ENCODE results near the gene UPP2. TPM values are rescaled to one million over a fixed set of nuclear protein-coding genes. Genes with fewer than 3 reads are reported as not detected.
A peak's percentile ranks its signal among the peaks of the same experiment; 100 is the strongest.

UPP2 gene
- total and polyA plus RNA-seq, 2 of the 13 experiments (the other 11 are each of a cell fraction or from before 2014, with no cell fraction given) = 0.07 to 0.28 TPM

GRCh38 chr2:158130832-158131473 lies 29.3 kb downstream of the UPP2 start (continued):
- TF ChIP-seq ZBTB40 (IDR thresholded peaks at IDR 0.05) (no peak), ZBTB40 (CRISPR knock-in tag; IDR thresholded peaks at IDR 0.05) (no peak), LRRFIP1 (CRISPR knock-in tag; conservative IDR thresholded peaks at IDR 0.05) (no peak), FOXK2 (IDR thresholded peaks at IDR 0.05) (0 out of 2 replicates have a peak, but pooled peaks have one; percentile 15), SNAI1 (CRISPR knock-in tag; IDR thresholded peaks at IDR 0.05; ENCODE audit: borderline replicate concordance) (no peak), NR2F2 (IDR thresholded peaks at IDR 0.05; ENCODE audit: borderline replicate concordance, low read depth) (peak; percentile 81; the same call in 1 of the 2 replicates), THRA (CRISPR knock-in tag; IDR thresholded peaks at IDR 0.05; ENCODE audit: borderline replicate concordance) (peak; percentile 80; the same call in 1 of the 2 replicates), GPBP1L1 (CRISPR knock-in tag; IDR thresholded peaks at IDR 0.05) (no peak), SNAPC2 (CRISPR knock-in tag; IDR thresholded peaks at IDR 0.05) (no peak)
- TF ChIP-seq, protein P1, sequence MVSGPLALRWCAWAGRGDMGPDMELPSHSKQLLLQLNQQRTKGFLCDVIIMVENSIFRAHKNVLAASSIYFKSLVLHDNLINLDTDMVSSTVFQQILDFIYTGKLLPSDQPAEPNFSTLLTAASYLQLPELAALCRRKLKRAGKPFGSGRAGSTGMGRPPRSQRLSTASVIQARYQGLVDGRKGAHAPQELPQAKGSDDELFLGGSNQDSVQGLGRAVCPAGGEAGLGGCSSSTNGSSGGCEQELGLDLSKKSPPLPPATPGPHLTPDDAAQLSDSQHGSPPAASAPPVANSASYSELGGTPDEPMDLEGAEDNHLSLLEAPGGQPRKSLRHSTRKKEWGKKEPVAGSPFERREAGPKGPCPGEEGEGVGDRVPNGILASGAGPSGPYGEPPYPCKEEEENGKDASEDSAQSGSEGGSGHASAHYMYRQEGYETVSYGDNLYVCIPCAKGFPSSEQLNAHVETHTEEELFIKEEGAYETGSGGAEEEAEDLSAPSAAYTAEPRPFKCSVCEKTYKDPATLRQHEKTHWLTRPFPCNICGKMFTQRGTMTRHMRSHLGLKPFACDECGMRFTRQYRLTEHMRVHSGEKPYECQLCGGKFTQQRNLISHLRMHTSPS (CRISPR knock-in tag; IDR thresholded peaks at IDR 0.05; ENCODE audit: low read depth) = peak; percentile 54; the same call in 1 of the 2 replicates
